Neural progenitor cell (in vitro differentiated cells): ENCODE results near the gene SLC1A4.

Experiments
- EZH2 ChIP-seq: fragments of 200-600 bp; sonication (generic); IDR thresholded peaks from 2 replicates; pipeline ENCODE4 v1.6.1; 2017; ENCODE audit warnings: antibody characterized with exemption, mild to moderate bottlenecking, moderate library complexity
- EZH2phosphoT487 ChIP-seq: fragments of 200-600 bp; sonication (generic); IDR thresholded peaks from 2 replicates; pipeline ENCODE4 v1.6.1; 2017; ENCODE audit warnings: antibody characterized with exemption
- TF ChIP-seq, protein P1 (sequence below): fragments of 200-600 bp; sonication (generic); IDR thresholded peaks from 2 replicates; pipeline ENCODE4 v1.5.1; 2017; ENCODE audit warnings: antibody characterized with exemption, mild to moderate bottlenecking

DNA sequence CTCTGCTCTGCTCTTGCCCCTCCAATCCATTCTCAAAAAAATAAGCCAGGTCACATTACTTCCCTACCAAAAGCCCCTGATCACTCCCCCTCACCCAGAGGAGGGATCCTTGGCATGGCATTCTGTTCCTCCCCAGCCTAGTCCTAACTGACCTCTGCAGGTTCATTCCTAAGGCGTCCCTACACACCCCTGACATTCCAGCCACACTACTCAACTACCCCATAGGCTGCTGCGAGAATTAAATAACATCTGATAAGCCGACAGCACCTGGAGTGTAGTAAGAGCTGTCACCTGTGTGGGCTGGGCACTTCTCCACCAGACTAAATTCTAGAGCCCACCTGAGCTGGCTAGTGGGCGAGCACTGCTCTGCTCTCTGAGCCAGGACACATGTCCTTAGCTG is 44.7 kb upstream of the SLC1A4 start:
- TF ChIP-seq, protein P1, sequence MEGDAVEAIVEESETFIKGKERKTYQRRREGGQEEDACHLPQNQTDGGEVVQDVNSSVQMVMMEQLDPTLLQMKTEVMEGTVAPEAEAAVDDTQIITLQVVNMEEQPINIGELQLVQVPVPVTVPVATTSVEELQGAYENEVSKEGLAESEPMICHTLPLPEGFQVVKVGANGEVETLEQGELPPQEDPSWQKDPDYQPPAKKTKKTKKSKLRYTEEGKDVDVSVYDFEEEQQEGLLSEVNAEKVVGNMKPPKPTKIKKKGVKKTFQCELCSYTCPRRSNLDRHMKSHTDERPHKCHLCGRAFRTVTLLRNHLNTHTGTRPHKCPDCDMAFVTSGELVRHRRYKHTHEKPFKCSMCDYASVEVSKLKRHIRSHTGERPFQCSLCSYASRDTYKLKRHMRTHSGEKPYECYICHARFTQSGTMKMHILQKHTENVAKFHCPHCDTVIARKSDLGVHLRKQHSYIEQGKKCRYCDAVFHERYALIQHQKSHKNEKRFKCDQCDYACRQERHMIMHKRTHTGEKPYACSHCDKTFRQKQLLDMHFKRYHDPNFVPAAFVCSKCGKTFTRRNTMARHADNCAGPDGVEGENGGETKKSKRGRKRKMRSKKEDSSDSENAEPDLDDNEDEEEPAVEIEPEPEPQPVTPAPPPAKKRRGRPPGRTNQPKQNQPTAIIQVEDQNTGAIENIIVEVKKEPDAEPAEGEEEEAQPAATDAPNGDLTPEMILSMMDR: no peak
- TF ChIP-seq EZH2: no peak
- no peak for TF ChIP-seq EZH2phosphoT487
